Type B pancreatic cell (in vitro differentiated cells): Measurements from ENCODE around the gene CD93. TPM values are rescaled to one million over a fixed set of nuclear protein-coding genes. Genes with fewer than 3 reads are reported as not detected.

Source experiments
- DNase-seq: peaks from one replicate; pipeline ENCODE4 v3.0.0; 2021; ENCODE audit warnings: mixed read lengths; ENCODE audit not compliant: unreplicated experiment; ENCODE audit errors: extremely low spot score
- H3K27ac Mint-ChIP-seq: 2 replicates; pipeline ENCODE4 v1.8.0; 2021; ENCODE audit warnings: mild to moderate bottlenecking, mixed read lengths
- H3K27me3 Mint-ChIP-seq: 2 replicates; pipeline ENCODE4 v1.8.0; 2021; ENCODE audit warnings: mixed read lengths
- H3K36me3 Mint-ChIP-seq: 2 replicates; pipeline ENCODE4 v1.8.0; 2021; ENCODE audit warnings: mixed read lengths
- H3K4me1 Mint-ChIP-seq: one replicate; pipeline ENCODE4 v1.8.0; 2021; ENCODE audit warnings: mixed read lengths; ENCODE audit not compliant: unreplicated experiment
- H3K4me3 Mint-ChIP-seq: 2 replicates; pipeline ENCODE4 v1.8.0; 2021; ENCODE audit warnings: mild to moderate bottlenecking, mixed read lengths
- H3K9me3 Mint-ChIP-seq: 2 replicates; pipeline ENCODE4 v1.8.0; 2021; ENCODE audit warnings: mixed read lengths
- total RNA-seq: library from RNA; stranded (reverse); gene quantifications from 2 replicates; pipeline ENCODE4 v1.2.1, GENCODE V29; 2021; ENCODE audit warnings: low replicate concordance
- TF ChIP-seq, protein P1 (sequence below): fragments of 200-600 bp; sonication (generic); conservative IDR thresholded peaks from 2 replicates; pipeline ENCODE4 v1.5.0; 2021; ENCODE audit warnings: antibody characterized with exemption, mild to moderate bottlenecking

CD93 gene
- total RNA-seq, 1 donor from 2014 or later, result 0.05 TPM

DNA sequence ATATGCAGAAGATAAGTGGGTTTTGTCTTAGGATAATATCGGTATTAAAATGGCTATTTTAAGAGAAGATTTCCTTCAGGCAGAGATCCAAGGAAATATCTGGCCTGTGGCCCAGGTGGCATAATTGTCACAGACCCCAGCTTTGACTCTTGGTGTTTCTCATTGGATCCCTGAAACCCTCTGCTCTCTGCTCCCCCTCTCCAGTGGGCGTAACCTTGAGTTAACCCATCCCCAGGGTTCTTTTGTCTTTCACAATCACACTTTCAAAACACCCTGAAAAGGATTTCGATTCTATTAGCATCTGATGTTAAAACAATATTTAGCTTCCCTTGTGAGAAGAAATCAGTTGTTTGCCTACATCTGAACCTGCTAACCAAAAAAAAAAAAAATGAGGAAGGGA, 43.9 kb downstream of the CD93 start:
- Mint-ChIP-seq H3K36me3 (peaks cover 3% of the 10 kb centered on the region), H3K27ac (no peak overlapping the region), H3K4me1 (peaks cover 15% of the 10 kb centered on the region), H3K4me3 (no peak overlapping the region), H3K9me3 (no peaks in the 10 kb centered on the region), H3K27me3 (peaks cover 86% of the 10 kb centered on the region)
- TF ChIP-seq, protein P1, sequence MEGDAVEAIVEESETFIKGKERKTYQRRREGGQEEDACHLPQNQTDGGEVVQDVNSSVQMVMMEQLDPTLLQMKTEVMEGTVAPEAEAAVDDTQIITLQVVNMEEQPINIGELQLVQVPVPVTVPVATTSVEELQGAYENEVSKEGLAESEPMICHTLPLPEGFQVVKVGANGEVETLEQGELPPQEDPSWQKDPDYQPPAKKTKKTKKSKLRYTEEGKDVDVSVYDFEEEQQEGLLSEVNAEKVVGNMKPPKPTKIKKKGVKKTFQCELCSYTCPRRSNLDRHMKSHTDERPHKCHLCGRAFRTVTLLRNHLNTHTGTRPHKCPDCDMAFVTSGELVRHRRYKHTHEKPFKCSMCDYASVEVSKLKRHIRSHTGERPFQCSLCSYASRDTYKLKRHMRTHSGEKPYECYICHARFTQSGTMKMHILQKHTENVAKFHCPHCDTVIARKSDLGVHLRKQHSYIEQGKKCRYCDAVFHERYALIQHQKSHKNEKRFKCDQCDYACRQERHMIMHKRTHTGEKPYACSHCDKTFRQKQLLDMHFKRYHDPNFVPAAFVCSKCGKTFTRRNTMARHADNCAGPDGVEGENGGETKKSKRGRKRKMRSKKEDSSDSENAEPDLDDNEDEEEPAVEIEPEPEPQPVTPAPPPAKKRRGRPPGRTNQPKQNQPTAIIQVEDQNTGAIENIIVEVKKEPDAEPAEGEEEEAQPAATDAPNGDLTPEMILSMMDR, result no peak
- DNase-seq, result no peak

- peaks cover 13% of the 10 kb centered on the region for H3K4me1 Mint-ChIP-seq
- H3K4me3 Mint-ChIP-seq, result no peak overlapping the region
- peaks cover 87% of the 10 kb centered on the region for H3K27me3 Mint-ChIP-seq
- no peak overlapping the region for H3K27ac Mint-ChIP-seq
- peak; percentile 32 for DNase-seq
- H3K9me3 Mint-ChIP-seq, result no peaks in the 10 kb centered on the region
- H3K36me3 Mint-ChIP-seq, result no peaks in the 10 kb centered on the region
- TF ChIP-seq, protein P1, result no peak
These were observed 46.1 kb downstream of the CD93 start for GRCh38 chr20:23039885-23040508.

DNA sequence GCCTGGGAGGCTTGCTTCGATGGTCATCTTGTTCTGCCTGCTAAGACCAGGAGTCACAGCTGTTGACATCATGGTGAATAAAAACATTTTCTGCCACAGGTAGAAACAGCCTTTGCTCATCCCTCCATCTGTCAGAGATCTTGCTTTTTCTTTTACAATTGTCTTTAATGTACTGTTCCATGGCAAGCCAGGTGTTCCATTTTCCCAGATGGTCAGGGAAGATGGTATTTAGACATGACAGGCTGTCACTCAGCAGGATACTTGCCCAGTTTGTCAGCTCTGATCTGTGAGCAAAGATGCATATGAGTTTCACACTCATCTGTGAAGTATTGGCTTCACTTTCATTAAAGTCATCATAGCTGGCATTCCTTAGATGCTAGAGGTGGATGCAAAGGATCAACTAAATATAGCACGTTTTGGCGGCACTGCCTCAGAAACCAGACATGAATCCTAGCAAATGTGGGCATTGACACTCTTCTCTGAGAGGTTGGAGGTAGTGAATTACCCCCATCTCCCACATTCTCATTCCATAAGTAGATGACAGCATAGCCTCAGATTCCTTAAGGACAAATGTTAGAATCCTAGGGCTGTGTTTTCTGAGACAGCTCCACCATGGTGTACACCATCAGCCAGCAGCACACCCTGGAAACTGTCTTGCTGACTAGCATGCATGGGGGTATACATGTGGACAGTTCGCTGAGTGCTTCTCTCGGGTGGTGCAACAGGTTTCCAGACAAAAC, 46.8 kb downstream of the CD93 start:
- H3K36me3 Mint-ChIP-seq, result no peaks in the 10 kb centered on the region
- peaks cover 87% of the 10 kb centered on the region for H3K27me3 Mint-ChIP-seq
- H3K27ac Mint-ChIP-seq, result no peak overlapping the region
- no peaks in the 10 kb centered on the region for H3K9me3 Mint-ChIP-seq
- no peak for DNase-seq
- no peak overlapping the region for H3K4me3 Mint-ChIP-seq
- TF ChIP-seq, protein P1, result no peak
- H3K4me1 Mint-ChIP-seq, result peaks cover 13% of the 10 kb centered on the region

GRCh38 chr20:23037017-23037481, 49.1 kb downstream of the CD93 start:
- Mint-ChIP-seq H3K9me3 (no peaks in the 10 kb centered on the region), H3K36me3 (no peaks in the 10 kb centered on the region), H3K27me3 (peaks cover 90% of the 10 kb centered on the region), H3K4me3 (no peak overlapping the region), H3K4me1 (peaks cover 19% of the 10 kb centered on the region), H3K27ac (no peak overlapping the region)
- no peak for DNase-seq
- TF ChIP-seq, protein P1, result no peak

DNA sequence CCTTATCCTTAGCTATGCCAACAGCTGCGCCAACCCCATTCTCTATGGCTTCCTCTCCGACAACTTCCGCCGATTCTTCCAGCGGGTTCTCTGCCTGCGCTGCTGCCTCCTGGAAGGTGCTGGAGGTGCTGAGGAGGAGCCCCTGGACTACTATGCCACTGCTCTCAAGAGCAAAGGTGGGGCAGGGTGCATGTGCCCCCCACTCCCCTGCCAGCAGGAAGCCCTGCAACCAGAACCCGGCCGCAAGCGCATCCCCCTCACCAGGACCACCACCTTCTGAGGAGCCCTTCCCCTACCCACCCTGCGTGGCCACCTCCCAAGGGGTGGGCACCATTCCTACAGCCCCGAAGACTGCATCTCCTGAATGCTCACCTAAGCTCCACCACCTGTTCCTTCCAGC, 49.8 kb downstream of the CD93 start:
- H3K27me3 Mint-ChIP-seq, result peaks cover 89% of the 10 kb centered on the region
- no peaks in the 10 kb centered on the region for H3K36me3 Mint-ChIP-seq
- peaks cover 19% of the 10 kb centered on the region for H3K4me1 Mint-ChIP-seq
- TF ChIP-seq, protein P1, result no peak
- DNase-seq, result no peak
- no peaks in the 10 kb centered on the region for H3K9me3 Mint-ChIP-seq
- H3K27ac Mint-ChIP-seq, result no peak overlapping the region
- H3K4me3 Mint-ChIP-seq, result peak overlapping the region; percentile 39
